T-helper 1 cell treated with Interleukin-12 subunit alpha and Interleukin-12 subunit beta and Interleukin-4 antibody, amounts not matched to agents 30 μg/mL and 1 μg/mL, for 36 hours (primary cell): Measurements from ENCODE around the gene JAKMIP1.

Experiments
- H3K27ac Mint-ChIP-seq: one replicate; pipeline ENCODE4 v1.8.0; 2021; ENCODE audit warnings: mild to moderate bottlenecking, mixed read lengths
- H3K27me3 Mint-ChIP-seq: one replicate; pipeline ENCODE4 v1.8.0; 2021; ENCODE audit warnings: low read depth, mixed read lengths
- H3K36me3 Mint-ChIP-seq: one replicate; pipeline ENCODE4 v1.8.0; 2021; ENCODE audit warnings: low read depth, mixed read lengths
- H3K4me1 Mint-ChIP-seq: one replicate; pipeline ENCODE4 v1.8.0; 2021; ENCODE audit warnings: low read depth, mixed read lengths
- H3K4me3 Mint-ChIP-seq: one replicate; pipeline ENCODE4 v1.8.0; 2021; ENCODE audit warnings: mild to moderate bottlenecking, moderate library complexity, mixed read lengths
- H3K9me3 Mint-ChIP-seq: one replicate; pipeline ENCODE4 v1.8.0; 2021; ENCODE audit warnings: mixed read lengths

The JAKMIP1 gene

GRCh38 chr4:6110681-6111353 lies 89.5 kb downstream of the JAKMIP1 start:
- no peaks in the 10 kb centered on the region for H3K9me3 Mint-ChIP-seq
- no peak overlapping the region for H3K27ac Mint-ChIP-seq
- no peak overlapping the region for H3K4me3 Mint-ChIP-seq
- H3K36me3 Mint-ChIP-seq = peaks cover 22% of the 10 kb centered on the region
- H3K27me3 Mint-ChIP-seq = no peaks in the 10 kb centered on the region
- H3K4me1 Mint-ChIP-seq = peaks cover 15% of the 10 kb centered on the region

- Mint-ChIP-seq H3K36me3 (peaks cover 22% of the 10 kb centered on the region), H3K4me1 (peaks cover 13% of the 10 kb centered on the region), H3K27me3 (no peaks in the 10 kb centered on the region), H3K9me3 (no peaks in the 10 kb centered on the region), H3K4me3 (no peak overlapping the region), H3K27ac (no peak overlapping the region)
Observed at GRCh38 chr4:6109842-6110560, 90.3 kb downstream of the JAKMIP1 start.

GRCh38 chr4:6107886-6108285 lies 92.5 kb downstream of the JAKMIP1 start:
- Mint-ChIP-seq H3K4me1 (no peaks in the 10 kb centered on the region), H3K27me3 (no peaks in the 10 kb centered on the region), H3K27ac (no peak overlapping the region), H3K4me3 (no peak overlapping the region), H3K9me3 (no peaks in the 10 kb centered on the region), H3K36me3 (peaks cover 28% of the 10 kb centered on the region)

DNA sequence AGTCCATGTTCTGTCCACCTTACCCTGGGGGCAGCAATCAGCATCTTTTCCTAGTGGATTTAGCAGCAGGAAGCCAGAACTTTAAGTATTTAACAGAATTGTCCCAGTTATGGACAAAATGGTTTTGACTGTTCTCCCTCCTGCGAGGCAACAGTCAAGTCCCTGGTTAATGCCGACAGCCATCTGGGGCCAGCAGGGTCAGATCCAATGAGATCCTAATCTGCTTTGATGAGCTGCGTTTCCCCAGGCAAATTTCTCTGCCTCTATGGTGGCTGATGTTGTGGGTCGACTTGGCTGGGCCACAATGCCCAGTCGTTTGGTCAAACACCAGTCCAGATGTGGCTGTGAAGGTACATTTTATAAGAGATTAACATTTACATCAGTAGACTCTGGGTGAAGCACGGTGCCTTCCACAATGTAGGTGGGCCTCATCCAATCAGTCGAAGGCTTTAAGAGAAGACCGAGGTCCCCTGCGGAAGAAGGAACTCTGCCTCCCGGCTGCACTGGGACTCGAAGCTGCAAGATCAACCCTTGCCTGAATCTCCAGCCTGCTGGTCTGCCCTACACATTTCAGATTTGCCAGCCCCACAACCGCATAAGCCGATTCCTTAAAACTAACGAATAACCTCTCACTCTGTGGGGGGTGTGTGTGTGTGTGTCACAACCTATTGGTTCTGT lies 93.1 kb downstream of the JAKMIP1 start:
- Mint-ChIP-seq H3K27me3 (no peaks in the 10 kb centered on the region), H3K4me1 (no peaks in the 10 kb centered on the region), H3K4me3 (no peak overlapping the region), H3K9me3 (no peaks in the 10 kb centered on the region), H3K36me3 (peaks cover 28% of the 10 kb centered on the region), H3K27ac (no peak overlapping the region)

- Mint-ChIP-seq H3K27me3 (no peaks in the 10 kb centered on the region), H3K27ac (no peak overlapping the region), H3K4me3 (no peak overlapping the region), H3K4me1 (no peaks in the 10 kb centered on the region), H3K36me3 (peaks cover 34% of the 10 kb centered on the region), H3K9me3 (no peaks in the 10 kb centered on the region)
Observed at GRCh38 chr4:6106156-6106555, 94.2 kb downstream of the JAKMIP1 start.

DNA sequence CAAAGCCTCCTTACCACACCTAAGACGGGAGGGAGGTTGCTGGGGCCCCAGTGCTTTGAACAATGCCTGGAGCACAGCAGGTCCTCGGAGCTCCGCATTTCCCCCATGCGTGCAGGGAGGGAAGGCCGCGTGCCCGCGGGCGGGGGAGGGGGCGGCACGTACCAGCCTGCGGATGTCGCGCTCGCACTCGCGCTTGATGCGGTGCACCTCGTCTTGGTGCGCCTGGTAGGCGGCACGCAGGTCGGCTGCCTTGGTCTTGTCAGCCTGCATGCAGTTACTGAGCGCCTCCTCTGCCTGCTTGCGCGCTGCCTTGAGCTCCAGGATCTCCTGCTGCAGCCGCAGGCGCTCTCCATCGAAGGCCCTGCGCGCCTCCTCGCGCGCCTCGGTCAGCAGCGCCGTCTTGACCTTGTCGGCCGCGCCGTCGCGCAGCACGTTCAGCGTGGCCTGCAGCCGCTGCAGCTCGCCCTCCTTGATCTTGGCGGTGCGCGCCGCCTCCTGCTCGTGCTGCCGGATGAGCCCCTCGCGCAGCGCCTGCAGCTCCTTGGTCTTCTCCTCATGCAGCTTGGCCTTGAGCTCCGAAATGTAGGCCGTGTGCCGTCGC lies 94.9 kb downstream of the JAKMIP1 start:
- Mint-ChIP-seq H3K27me3 (no peaks in the 10 kb centered on the region), H3K27ac (no peak overlapping the region), H3K4me1 (no peaks in the 10 kb centered on the region), H3K4me3 (no peak overlapping the region), H3K36me3 (peaks cover 38% of the 10 kb centered on the region), H3K9me3 (no peaks in the 10 kb centered on the region)

DNA sequence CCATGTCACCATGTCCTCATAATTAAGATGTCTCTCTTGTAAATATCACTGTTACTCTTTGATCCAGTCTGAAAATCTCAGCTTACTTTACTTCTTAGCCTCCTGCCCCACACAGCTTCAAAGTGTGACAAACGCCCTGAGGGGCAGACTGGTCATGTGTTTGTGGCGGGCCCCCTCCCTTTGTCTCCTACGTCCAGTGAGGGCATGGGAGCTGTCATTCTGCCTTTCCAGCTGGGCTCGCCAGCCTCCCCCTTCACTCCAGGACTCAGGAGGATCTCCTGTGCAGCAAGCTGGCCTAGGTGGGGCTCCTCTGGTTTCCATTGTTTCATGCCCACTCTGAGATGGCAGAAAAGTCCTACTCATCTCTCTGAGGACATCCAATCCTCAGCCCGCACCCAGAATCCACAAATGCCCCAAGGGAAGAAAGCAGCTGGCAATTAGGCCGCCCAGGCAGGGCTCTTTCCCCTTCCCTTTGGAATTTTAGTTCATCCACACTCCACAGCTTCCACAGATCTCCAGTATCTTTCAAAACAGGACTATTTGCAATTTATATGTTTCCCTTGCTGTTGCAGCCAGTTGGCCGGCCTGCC lies 95.7 kb downstream of the JAKMIP1 start:
- H3K4me1 Mint-ChIP-seq = no peaks in the 10 kb centered on the region
- H3K9me3 Mint-ChIP-seq = no peaks in the 10 kb centered on the region
- no peak overlapping the region for H3K4me3 Mint-ChIP-seq

DNA sequence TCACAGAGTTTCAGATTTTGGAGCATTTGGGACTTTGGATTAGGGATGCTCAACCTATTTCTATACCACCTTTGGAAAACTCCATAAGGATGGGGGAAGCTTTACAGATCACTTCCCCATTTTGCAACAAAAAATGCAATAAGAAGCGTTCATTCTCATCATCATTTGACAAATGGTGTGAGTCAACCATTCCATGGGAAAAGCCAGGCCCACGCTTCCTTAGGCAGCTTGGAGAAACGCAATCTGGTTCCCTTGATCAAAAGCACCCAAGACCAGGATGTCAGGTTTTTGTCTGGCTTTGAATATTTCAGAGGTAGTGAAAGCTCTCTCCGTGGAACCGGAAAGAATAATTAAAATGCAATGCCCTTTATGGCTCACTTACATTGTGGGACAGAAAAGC lies 102.8 kb downstream of the JAKMIP1 start:
- no peak overlapping the region for H3K27ac Mint-ChIP-seq
- H3K9me3 Mint-ChIP-seq = no peaks in the 10 kb centered on the region
- H3K36me3 Mint-ChIP-seq = peaks cover 21% of the 10 kb centered on the region
- H3K4me3 Mint-ChIP-seq = no peak overlapping the region
- H3K4me1 Mint-ChIP-seq = peaks cover 13% of the 10 kb centered on the region
- no peaks in the 10 kb centered on the region for H3K27me3 Mint-ChIP-seq

More for the DNA sequence above, 95.7 kb downstream of the JAKMIP1 start:
- Mint-ChIP-seq H3K27me3 (no peaks in the 10 kb centered on the region), H3K27ac (no peak overlapping the region), H3K36me3 (peaks cover 41% of the 10 kb centered on the region)

- no peaks in the 10 kb centered on the region for H3K27me3 Mint-ChIP-seq
- H3K4me3 Mint-ChIP-seq = no peak overlapping the region
- peaks cover 15% of the 10 kb centered on the region for H3K36me3 Mint-ChIP-seq
- H3K9me3 Mint-ChIP-seq = peaks cover 4% of the 10 kb centered on the region
- peak overlapping the region; percentile 31 for H3K27ac Mint-ChIP-seq
- peaks cover 25% of the 10 kb centered on the region for H3K4me1 Mint-ChIP-seq
Observed at GRCh38 chr4:6095897-6096296, 104.5 kb downstream of the JAKMIP1 start.

DNA sequence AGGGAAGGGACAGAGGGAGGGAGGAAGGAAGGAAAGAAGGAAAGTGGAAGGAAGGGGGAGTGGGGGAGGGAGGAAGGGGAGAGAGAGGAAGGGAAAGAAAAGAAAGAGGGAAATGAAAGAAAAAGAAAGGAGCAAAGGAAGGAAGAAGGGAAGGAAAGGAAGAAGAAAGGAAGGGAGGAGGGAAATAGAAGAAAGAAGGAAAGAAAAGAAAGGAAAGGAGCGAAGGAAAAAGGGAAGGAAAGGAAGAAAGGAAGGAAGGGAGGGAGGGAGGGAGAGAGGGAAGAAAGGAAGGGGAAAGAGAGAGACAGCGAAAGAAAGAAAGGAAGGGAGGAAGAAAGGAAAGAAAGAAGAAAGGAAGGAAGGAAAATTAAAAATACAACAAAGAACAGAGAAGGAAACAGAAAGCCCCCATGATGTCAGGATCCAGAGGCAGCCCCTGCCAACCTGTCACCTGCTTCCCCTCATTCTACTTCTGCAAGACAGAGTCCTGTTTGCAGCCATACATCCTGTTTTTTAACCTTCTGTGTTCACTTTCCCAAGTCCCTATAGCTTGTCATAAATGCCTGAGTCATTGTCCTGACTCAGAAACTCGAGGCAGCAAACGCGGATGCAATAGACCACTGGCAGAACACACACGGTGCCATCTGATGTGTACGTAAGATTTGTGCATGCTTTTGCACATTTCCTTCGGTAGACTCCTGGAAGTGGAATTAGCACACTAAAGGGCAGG lies 105.2 kb downstream of the JAKMIP1 start:
- H3K36me3 Mint-ChIP-seq = peaks cover 14% of the 10 kb centered on the region
- H3K27me3 Mint-ChIP-seq = no peaks in the 10 kb centered on the region
- H3K4me1 Mint-ChIP-seq = peaks cover 25% of the 10 kb centered on the region
- H3K27ac Mint-ChIP-seq = peak overlapping the region; percentile 31
- H3K4me3 Mint-ChIP-seq = no peak overlapping the region
- peaks cover 4% of the 10 kb centered on the region for H3K9me3 Mint-ChIP-seq

- H3K27ac Mint-ChIP-seq = no peak overlapping the region
- H3K9me3 Mint-ChIP-seq = peaks cover 4% of the 10 kb centered on the region
- peaks cover 8% of the 10 kb centered on the region for H3K36me3 Mint-ChIP-seq
- peaks cover 23% of the 10 kb centered on the region for H3K4me1 Mint-ChIP-seq
- H3K27me3 Mint-ChIP-seq = no peaks in the 10 kb centered on the region
- H3K4me3 Mint-ChIP-seq = no peak overlapping the region
Observed at GRCh38 chr4:6093671-6094070, 106.7 kb downstream of the JAKMIP1 start.

GRCh38 chr4:6092971-6093370 lies 107.4 kb downstream of the JAKMIP1 start:
- no peak overlapping the region for H3K4me3 Mint-ChIP-seq
- H3K9me3 Mint-ChIP-seq = peaks cover 4% of the 10 kb centered on the region
- peaks cover 23% of the 10 kb centered on the region for H3K4me1 Mint-ChIP-seq
- no peak overlapping the region for H3K27ac Mint-ChIP-seq
- no peaks in the 10 kb centered on the region for H3K27me3 Mint-ChIP-seq
- H3K36me3 Mint-ChIP-seq = peaks cover 8% of the 10 kb centered on the region

GRCh38 chr4:6092131-6092530 lies 108.2 kb downstream of the JAKMIP1 start:
- Mint-ChIP-seq H3K36me3 (peaks cover 8% of the 10 kb centered on the region), H3K4me1 (peaks cover 23% of the 10 kb centered on the region), H3K9me3 (peaks cover 4% of the 10 kb centered on the region), H3K27me3 (no peaks in the 10 kb centered on the region), H3K27ac (peak overlapping the region; percentile 49), H3K4me3 (peak overlapping the region; percentile 28)

DNA sequence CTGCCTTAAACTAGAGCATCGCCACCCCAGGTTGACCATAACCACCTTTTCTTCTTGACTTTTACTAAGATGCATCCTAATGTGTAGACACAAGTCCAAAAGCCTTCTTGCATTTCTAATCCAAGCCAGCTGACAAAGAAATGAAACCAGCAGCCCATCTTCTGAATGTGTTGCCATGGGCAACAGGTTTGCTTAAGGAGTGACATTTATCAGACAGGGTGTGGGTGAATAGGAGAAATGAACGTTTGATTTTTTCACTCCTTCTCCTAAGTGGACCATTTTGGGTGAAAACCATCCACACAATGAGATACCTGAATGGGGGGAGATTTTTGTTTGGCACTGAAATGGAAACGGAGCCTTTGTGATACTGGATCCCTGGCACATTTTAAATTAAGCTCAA lies 109.4 kb downstream of the JAKMIP1 start:
- H3K9me3 Mint-ChIP-seq = peaks cover 4% of the 10 kb centered on the region
- no peak overlapping the region for H3K4me3 Mint-ChIP-seq
- H3K27me3 Mint-ChIP-seq = no peaks in the 10 kb centered on the region
- H3K36me3 Mint-ChIP-seq = peaks cover 10% of the 10 kb centered on the region
- H3K27ac Mint-ChIP-seq = no peak overlapping the region
- peaks cover 23% of the 10 kb centered on the region for H3K4me1 Mint-ChIP-seq
